ENCODE data around the gene EPB41L2. TPM values are rescaled to one million over a fixed set of nuclear protein-coding genes. Genes with fewer than 3 reads are reported as not detected.

EPB41L2 gene
- total RNA-seq, 6 experiments from 2014 or later = 15.3 to 38.5 (median 24.6) TPM

DNA sequence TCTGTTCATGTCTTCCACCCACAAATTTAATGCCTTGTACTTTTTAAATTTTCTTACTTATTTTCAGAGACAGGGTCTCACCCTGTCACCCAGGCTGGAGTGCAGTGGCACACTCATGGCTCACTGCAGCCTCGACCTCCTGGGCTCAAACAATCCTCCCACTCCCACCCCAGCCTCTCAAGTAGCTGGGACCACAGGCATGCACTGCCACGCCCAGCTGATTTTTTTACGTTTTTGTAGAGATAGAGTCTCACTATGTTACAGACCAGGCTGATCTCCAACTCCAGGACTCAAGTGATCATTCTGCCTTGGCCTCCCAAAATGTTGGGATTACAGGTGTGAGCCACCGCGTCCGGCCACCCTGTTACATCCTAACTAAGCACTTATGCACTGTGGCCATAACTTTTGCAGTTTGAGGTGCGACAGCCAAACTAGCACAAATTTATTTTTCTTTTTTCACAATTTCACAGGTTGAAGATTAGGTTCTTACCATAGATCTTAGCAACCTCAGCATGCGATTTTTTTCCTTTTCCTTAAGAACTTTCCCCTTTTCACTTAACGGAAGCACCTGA lies 92.1 kb downstream of the EPB41L2 start:
- intact Hi-C loops (cut with DNase I) = no loop called here
- Histone ChIP-seq H3K36me3 (no peaks in the 10 kb centered on the region), H3K27ac (no peak overlapping the region), H3K4me3 (no peak overlapping the region), H3K27me3 (no peaks in the 10 kb centered on the region), H3K9me3 (no peaks in the 10 kb centered on the region), H3K4me1 (no peaks in the 10 kb centered on the region)
- TF ChIP-seq POLR2A (IDR thresholded peaks at IDR 0.05) = no peak
- TF ChIP-seq, protein P1, sequence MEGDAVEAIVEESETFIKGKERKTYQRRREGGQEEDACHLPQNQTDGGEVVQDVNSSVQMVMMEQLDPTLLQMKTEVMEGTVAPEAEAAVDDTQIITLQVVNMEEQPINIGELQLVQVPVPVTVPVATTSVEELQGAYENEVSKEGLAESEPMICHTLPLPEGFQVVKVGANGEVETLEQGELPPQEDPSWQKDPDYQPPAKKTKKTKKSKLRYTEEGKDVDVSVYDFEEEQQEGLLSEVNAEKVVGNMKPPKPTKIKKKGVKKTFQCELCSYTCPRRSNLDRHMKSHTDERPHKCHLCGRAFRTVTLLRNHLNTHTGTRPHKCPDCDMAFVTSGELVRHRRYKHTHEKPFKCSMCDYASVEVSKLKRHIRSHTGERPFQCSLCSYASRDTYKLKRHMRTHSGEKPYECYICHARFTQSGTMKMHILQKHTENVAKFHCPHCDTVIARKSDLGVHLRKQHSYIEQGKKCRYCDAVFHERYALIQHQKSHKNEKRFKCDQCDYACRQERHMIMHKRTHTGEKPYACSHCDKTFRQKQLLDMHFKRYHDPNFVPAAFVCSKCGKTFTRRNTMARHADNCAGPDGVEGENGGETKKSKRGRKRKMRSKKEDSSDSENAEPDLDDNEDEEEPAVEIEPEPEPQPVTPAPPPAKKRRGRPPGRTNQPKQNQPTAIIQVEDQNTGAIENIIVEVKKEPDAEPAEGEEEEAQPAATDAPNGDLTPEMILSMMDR (IDR thresholded peaks at IDR 0.05) = no peak
- DNase-seq = no peak
- WGBS (ENCODE audit: insufficient coverage, low coverage, low lambda C conversion rate, missing lambda C conversion rate) = 88% methylated on average over 8 of the region's 9 CpGs
- ATAC-seq = no peak

DNA sequence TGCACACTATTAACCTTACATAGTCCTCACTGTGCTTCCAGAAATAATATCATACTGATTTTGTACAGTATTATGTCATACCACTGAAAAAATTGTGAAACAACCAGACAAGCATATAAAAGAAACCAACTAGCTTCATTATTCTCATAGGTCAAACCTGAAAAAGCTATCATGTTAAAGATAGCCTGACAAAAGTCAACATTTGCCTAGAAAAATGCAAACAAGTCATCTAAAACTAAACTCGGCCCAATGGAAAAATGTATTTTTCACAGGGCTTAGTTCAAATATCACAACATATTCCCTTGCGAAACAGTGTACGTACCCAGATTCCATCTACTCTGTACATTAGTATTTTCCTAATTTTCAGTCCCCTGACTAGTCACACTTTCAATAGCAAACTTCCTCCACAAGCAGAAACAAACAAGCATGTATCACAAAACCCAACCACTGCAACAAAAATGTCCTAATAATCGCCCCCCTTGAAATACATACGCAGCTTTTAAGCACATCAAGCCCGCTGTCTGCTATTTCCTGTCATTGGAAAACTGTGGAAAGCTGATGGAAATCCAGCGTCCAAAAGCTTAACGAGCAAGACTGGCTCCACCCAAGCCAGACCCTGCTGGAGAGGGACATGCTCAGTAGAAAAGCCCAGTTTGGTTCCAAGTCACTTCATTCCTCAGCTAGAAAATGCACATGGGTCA lies 93.1 kb downstream of the EPB41L2 start:
- DNase-seq = no peak
- intact Hi-C loops (cut with DNase I) = no loop called here
- Histone ChIP-seq H3K9me3 (no peaks in the 10 kb centered on the region), H3K36me3 (no peaks in the 10 kb centered on the region), H3K27ac (peak overlapping the region in 2 of 3 donors; percentile 3 to 5), H3K4me1 (no peaks in the 10 kb centered on the region), H3K4me3 (peak overlapping the region in 1 of 3 donors; percentile 9), H3K27me3 (no peaks in the 10 kb centered on the region)
- TF ChIP-seq POLR2A (IDR thresholded peaks at IDR 0.05) = no peak
- TF ChIP-seq, protein P1 (IDR thresholded peaks at IDR 0.05) = no peak
- ATAC-seq = peak; percentile 51 to 66 (median 59)
- 33% methylated on average over 8 of the region's 8 CpGs for WGBS (ENCODE audit: insufficient coverage, low coverage, low lambda C conversion rate, missing lambda C conversion rate)

DNA sequence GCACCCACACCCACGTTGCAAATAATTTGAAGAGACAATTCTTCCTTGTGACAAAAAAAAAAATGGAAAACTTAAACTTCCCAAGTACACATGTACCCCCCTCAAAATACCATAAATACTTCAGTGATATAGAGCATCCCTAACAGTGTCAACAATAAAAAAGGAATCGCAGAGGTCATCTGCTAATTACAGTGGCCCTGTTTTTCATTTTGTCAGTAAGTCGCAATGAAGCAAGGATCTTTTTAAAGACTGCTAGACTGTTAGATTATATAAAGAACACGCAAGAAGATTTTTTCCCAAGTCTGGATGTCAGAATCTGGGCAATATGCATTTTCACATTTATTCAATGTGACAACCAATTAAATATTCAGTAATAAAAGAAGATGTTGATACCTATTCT lies 93.9 kb downstream of the EPB41L2 start:
- TF ChIP-seq, protein P1 (IDR thresholded peaks at IDR 0.05) = no peak
- TF ChIP-seq POLR2A (IDR thresholded peaks at IDR 0.05) = no peak
- intact Hi-C loops (cut with DNase I) = no loop called here
- H3K27me3 ChIP-seq = no peaks in the 10 kb centered on the region
- peaks cover 0 to 5% (median 0%) of the 10 kb centered on the region in 4 donors for H3K4me1 ChIP-seq
- DNase-seq (no peak), ATAC-seq (no peak)
- WGBS (ENCODE audit: insufficient coverage, low coverage, low lambda C conversion rate, missing lambda C conversion rate) = 54% methylated on average over 4 of the region's 4 CpGs
- no peaks in the 10 kb centered on the region for H3K9me3 ChIP-seq
- peak overlapping the region in 2 of 3 donors; percentile 3 to 5 for H3K27ac ChIP-seq
- peak overlapping the region in 1 of 3 donors; percentile 9 for H3K4me3 ChIP-seq
- H3K36me3 ChIP-seq = no peaks in the 10 kb centered on the region

DNA sequence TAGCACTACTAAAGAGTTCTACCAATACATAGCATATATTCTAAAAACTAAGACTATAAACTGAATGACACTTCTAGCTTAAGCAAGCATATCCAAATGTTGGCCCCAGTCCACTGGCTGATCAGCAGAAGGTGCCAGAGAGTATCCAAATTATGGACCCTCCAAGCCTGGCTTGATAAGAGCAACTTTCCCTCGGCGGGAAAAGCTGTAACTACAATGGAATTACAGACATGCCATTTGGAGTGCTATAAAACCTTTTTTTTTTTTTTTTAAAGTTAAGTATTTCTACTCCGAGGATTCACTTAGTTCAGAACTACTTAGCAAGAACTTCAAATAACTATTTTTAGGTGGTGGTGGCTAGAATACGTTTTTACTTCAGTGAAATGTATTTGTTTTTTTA lies 94.6 kb downstream of the EPB41L2 start:
- 57% methylated on average over 4 of the region's 4 CpGs for WGBS (ENCODE audit: insufficient coverage, low coverage, low lambda C conversion rate, missing lambda C conversion rate)
- Histone ChIP-seq H3K4me1 (peaks cover 0 to 5% (median 0%) of the 10 kb centered on the region in 4 donors), H3K4me3 (no peak overlapping the region), H3K27me3 (no peaks in the 10 kb centered on the region), H3K27ac (no peak overlapping the region), H3K36me3 (no peaks in the 10 kb centered on the region), H3K9me3 (no peaks in the 10 kb centered on the region)
- ATAC-seq (no peak), DNase-seq (no peak)
- TF ChIP-seq POLR2A (IDR thresholded peaks at IDR 0.05) = no peak
- TF ChIP-seq, protein P1 (IDR thresholded peaks at IDR 0.05) = no peak
- intact Hi-C loops (cut with DNase I) = no loop called here
